HG03097 (cell line): ENCODE results near the gene DLGAP1.
"Not testable (repeated sequence)": the region's sequence is repeated elsewhere in the genome, so short reads cannot be mapped to it uniquely, and the experiment has no call there.

Experiments used
- ATAC-seq: cut with Tn5 transposase; IDR thresholded peaks from one replicate; pipeline ENCODE4 v1.9.1; 2021; ENCODE audit not compliant: unreplicated experiment, low FRiP score

Gene DLGAP1

DNA sequence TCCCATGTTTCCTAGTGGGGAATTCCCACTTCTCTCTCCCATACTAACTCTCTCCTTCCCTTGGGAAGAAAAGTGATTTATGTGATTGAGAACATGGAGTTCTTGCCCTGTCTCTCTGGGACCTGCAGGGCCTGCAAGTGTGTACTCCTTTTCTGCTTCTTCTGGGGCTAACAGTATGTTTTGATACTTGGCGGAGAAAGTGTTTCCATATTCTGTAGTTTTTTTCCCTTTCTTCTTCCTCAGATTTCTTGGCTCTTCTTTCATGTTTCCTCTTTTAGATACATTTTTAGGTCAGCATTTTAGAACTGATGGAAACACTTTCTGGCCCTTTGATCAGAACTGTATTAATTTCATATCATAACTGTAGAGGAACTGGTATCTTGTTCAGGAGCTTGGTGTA lies 352.2 kb downstream of the DLGAP1 start:
- no peak for ATAC-seq

DNA sequence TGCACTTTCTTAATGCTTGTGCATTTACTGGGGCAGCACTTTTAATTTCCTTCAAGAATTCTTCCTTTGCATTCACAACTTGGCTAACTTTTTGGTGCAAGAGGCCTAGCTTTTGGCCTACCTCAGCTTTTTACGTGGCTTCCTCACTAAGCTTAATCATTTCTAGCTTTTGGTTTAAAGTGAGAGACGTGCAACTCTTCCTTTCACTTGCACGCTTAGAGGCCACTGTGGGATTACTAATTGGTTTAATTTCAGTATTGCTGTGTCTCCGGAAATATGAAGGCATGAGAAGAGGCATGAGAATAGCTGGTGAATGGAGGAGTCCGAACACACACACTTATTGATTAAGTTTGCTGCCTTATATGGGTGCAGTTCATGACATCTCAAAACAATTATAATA lies 354.1 kb downstream of the DLGAP1 start:
- no peak for ATAC-seq

DNA sequence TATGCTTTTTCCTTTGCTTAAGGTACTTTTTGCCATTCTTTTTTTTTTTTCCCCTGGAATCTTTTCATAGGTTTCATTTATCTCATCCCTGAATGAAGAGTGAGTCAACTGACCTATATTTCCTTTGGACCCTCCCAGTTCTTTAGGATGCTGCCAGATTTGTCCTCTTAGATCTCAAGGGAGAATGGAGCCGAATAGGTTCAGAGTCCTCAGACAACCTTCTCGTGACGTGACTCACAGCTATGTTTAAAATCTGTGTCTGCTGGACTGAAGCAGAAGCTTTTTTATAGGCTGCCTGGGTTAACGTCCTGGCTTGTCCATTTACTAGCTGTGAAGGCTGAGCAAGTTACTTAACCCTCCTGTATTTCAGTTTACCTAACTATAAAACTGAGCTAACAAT lies 358.6 kb downstream of the DLGAP1 start:
- no peak for ATAC-seq

DNA sequence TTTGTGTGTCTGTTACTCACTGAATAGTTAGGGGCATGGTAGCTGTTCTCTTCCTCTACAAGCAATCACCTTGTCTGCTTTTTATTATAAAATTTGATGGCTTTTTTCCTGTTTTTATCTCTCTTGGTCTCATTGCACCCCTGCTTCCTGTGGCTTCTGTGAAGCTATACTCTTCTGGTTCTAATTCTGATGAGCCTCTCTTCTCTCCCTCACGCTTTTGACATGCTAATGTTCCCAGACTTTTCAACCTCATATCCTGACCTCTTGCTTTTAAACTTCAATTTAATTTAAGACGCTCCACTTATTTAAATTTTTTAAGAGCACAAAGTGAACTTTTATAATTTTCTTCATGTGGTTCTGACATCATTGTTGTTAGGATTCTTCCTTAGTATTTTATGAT lies 361.4 kb downstream of the DLGAP1 start:
- ATAC-seq, result no peak

DNA sequence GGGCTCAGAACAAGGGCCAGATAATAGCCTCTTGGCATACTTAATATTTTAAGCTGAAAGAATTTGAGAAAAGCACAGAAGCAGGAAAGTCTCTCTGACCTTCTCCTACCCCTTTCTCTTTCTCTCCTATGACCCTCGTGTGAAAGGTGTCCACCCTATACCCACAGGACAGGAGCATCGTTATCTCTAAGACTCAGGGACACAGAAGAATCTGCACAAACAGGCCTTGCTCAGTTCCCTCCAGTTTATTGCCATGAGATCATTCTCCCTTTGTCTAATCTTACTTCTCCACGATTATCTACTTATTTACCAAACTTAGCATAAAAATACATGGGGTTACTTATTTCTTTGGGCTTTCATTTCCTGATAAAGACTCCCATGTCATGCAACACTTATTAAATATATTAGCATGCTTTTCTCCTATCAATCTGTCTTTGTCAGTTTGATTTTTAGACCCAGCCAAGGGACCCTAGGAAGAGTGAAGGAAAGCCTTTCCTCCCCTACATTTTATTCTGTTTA lies 370.7 kb downstream of the DLGAP1 start:
- ATAC-seq, result no peak

DNA sequence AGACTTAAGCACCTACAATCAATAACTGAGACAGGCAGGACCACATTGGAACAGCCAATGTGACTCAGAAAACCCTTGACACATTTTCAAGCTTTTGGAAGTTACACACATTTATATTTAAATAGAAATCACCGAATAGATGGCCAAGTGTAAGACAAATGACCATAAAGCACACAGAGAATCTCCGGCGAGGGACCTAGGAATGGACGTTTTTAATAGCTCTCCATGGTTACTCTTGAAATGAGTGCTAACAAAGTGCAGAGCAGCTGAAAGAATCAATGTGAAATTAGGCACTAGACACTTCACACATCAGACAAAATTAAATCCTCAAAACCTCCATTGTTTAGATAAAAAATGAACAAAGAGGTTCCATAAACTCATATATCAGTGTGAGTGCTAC lies 376.9 kb downstream of the DLGAP1 start:
- ATAC-seq, result no peak

DNA sequence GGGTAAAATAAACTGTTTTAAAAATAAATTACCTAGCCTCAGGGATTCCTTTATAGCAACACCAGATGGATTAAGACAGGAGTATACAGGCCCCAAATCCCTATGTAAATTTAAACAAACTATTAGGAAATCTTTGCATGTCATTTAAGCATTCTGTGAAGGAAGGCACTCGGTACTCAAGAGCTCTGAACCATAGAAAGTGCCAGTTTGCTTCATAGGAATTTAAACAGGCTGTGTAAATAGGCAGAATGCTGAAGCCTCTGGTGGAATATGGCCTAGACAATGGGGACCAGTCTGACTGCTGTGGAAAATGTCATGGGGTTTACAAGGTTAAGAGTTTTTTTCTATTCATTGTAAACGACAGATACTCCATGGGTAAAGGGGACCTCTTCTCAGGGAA lies 377.4 kb downstream of the DLGAP1 start:
- no peak for ATAC-seq

DNA sequence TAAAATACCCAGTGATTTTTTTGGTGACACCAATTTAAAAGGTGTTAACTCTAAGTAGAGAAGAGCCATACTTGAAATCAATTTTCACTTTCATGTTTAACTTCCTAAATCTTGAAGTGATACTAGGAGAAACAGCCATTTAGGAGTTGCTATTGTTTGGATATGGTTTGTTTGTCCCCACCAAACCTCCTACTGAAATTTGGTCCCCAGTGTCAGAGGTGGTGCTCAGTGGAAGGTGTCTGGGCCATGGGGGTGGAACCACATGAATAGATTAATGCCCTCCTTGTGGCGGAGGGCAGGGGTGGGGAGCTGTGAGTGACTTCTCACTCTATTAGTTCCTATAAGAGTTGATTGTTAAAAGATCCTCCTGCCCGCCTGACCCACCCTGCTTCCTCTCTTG lies 377.9 kb downstream of the DLGAP1 start:
- ATAC-seq, result no peak

DNA sequence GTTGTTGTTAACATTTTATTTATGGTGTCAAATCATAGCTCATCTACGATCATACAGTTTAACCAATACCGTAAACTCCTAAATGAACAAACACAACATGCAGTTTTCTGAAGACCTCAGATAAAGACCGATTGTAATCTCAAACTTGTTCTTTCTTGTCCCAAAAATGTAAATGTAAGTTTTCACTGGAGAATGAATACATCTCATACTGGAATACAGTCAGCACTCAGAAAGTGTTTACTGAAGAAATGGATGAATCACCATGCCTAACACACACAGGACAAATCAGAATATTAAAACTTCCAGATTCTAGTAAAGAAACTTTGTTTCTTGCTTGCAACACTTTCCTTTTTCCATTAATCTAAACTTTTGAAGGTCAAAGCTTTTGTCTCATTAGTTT lies 380.5 kb downstream of the DLGAP1 start:
- no peak for ATAC-seq

DNA sequence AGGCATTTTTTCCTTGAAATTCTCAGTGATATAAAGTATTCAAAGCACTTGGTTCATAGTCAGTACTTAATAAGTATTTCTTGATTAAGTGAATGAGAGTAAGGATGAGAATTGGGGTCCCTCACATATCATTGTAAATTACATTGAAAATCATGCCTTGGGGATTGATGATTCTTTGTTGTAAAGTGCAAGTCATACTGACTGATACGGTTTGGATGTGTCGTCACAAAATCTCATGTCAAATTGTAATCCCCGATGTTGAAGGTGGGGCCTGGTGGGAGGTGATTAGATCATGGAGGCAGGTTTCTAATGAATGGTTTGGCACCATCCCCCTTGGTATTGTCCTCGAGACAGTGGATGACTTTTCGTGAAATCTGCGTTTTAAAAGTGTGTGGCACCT lies 385.9 kb downstream of the DLGAP1 start:
- ATAC-seq, result no peak

DNA sequence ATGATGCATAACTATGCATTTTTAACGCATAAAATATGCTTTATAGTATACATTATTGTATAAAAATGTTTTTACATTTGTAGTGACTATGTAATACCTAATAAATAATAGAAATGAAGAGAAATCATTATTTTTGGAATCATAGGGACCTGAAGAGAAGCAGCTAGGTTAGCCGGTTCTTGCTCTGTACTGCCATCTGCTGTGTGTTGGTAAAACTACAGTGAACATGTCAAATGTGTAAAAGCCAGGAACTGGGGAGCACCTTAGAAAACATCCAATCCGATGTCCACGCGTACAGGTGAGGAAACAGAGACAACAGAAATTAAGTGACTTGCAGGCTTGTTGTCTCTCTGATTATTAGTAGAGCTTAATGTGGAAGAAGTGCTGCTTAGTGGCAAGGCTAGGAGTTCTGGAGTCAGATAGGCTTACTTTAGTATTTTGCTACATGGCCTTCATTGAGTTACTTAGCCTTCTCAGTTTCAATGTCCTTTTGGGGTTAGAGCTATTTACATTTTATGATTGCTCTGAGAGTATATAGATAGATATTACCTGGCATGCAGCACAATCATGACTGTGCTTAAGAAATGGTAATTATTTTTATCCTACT lies 386.5 kb downstream of the DLGAP1 start:
- ATAC-seq, result no peak

DNA sequence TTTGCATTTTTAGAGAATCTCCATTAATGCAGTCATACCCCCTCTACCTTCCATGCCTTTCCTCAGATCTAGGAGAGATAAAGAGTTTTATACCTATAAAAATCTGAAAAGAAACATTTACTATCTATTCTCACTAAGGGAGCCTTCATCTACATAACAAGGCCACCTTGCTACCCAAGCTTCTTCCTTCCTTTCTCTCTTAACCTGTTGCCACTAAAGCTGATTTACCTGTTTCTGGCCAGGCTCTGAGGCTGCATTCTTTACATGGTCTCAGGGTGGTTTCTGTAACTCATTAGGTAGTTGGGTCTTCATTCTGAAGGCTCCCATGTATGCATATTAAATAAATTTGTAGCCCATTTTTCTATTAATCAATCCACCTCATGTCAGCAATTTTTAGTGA lies 391.6 kb downstream of the DLGAP1 start:
- ATAC-seq, result no peak

DNA sequence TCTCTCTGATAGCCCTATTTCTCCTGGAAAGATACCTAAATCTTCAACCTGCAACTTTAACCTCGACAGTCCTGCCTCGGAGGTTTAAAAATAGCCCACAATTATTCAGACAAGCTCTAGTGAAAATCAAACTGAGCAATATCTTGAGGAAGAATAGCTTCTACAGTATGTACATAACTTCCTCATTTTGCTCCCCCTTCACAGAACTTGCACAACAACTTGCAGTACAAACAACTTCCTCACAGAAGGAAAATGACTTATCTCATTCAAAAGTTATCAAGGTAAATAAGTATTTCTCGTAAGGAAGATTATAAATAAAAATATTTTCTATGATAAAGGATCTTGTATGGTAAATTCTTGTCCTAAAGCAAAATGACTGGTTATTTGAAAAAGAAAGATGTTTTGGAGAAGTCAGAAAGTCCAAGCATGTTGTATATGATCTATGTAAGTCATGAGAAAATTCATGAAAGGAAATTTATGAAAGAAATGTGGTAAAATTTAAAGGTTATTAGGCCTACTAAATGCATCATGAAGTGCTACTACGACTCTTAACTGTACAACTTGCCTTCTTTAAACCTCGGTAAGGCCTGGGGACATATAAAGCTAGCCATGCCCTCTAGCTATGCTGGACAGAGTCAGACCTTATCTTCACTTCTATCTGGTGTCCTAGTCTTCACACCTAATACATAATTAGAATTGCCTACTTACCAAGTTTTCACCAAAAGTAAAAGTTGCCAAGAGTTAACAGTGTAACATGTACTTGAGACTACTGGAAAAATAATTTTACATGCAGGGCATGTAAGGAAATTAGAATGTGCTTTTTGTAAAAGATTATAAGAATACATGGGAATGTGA lies 394.5 kb downstream of the DLGAP1 start:
- no peak for ATAC-seq

DNA sequence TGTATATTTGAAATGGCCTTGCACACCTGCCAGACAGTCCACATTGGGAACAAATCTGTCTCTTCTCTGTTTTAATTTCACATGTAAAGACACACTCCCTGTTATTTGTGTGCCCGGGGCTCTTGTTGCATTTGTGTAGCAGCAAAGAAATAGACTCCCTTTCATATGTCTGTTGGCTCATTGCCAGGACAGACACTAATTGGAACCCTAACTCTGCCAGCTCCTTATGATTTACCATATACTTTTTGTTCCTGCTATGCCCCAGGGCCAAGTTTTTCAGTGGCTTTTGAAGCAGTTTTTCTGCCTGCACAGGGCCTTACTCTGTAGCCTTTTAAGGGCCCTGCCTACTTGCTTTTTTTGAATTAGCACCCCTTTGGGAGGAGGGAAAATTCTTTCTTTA lies 396.9 kb downstream of the DLGAP1 start:
- ATAC-seq, result no peak

DNA sequence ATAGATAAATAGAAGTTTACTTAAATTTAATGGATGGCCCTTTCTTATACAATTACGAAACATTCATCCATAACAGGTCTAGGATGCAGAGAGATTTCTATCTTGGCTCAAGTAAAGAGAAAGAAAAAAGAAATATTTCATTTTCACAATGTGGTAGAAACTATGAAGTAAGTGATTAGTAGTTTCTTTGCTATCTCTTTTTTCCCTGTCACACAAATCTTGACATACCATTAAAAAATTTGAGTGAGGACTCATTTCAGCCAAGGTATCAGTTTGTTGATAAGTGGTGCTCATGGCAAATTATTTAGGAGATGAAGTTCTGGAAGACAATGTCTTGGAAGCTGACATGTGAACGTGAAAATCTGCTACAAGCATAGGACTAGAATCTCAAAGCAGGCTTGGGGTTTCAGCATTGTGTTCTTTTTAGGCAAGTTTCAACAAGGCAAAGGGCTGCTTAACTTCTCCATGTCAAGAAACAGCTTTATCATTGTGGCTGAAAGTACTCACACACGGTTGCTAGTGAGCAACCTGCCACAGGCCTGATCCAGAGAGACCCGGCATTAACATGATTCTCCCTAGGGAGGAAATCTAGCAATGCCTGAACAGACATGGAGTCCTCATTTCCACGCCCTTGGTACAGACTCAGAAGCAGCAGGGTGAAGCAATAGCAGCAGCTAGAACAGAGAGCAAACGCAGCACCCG lies 414.6 kb downstream of the DLGAP1 start:
- no peak for ATAC-seq

DNA sequence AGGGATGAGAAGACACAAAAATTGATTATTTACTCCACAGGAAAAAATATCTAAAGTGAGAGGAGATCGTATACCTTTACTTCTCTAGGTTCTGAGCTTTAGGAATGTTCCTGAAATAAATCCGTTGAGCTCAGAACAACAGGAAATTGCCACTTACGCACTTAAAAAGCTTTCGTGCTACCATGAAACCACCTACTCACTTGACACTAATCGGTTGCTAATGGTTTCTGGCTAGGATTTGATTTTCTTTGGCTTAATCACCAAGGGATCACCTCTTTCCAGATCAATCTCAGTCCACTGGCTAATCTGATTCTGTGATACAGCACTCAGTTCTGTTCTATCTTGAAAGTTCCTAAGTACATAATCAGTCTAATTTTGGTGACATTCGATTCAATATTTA lies 419.6 kb downstream of the DLGAP1 start:
- no peak for ATAC-seq

DNA sequence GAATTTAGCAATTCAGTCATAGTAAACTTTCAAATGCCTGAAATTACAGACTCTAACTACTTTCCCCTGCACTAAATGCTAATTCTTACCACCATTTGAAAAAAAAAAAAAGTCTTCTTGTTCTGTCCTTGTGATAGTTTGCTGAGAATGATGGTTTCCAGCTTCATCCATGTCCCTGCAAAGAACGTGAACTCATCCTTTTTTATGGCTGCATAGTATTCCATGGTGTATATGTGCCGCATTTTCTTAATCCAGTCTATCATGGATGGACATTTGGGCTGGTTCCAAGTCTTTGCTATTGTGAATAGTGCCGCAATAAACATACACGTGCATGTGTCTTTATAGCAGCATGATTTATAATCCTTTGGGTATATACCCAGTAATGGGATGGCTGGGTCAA lies 420.3 kb downstream of the DLGAP1 start:
- not testable (repeated sequence) for ATAC-seq

DNA sequence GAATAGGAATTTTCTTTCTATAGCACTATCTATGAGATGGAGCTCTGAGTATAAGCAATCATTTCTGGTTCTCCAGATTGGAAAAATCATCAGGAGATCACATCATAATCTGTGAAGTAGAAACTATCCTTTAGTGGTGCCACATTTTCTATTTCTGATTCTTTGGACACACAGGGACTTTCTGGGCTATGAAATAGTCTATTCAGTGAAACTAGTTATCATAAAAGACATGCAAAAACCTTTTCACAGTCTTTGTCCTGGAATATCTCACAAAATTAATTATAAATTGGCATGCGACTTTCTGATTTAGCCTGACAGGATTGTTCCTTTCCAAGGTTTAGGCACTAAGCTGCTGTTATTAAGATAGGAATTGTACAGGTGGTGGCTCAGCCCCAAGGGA lies 428.6 kb downstream of the DLGAP1 start:
- no peak for ATAC-seq

DNA sequence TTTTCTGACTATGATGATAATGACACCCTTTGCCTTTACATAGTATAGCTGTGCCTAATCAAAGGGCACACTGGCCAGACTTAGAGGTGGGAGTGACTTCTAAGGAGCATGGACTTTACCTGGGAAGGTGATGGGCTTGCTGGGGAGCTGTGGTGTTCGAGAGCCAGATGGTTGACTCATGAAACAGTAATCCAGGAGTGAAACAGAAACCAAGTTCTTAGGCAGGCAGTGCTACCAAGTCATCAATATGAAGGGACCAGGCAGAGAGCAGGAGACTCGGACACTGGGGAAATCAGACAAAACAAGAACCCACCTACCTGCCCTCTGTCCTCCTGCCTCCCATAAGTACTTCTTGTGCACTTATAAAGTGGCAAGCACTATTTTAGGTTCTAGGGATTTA lies 430.4 kb downstream of the DLGAP1 start:
- no peak for ATAC-seq

DNA sequence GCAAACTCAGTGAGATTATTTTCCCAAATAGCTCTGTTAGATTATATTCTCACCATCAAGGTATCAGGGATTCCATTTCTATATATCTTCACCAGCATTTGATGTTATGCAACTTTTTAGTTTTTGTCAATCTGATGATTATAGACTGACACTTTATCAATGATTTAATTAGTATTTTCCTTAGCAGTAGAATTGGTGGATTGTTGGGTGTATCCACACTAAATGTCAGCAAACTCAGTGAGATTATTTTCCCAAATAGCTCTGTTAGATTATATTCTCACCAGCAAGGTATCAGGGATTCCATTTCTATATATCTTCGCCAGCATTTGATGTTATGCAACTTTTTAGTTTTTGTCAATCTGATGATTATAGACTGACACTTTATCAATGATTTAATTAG lies 432.4 kb downstream of the DLGAP1 start:
- not testable (repeated sequence) for ATAC-seq

DNA sequence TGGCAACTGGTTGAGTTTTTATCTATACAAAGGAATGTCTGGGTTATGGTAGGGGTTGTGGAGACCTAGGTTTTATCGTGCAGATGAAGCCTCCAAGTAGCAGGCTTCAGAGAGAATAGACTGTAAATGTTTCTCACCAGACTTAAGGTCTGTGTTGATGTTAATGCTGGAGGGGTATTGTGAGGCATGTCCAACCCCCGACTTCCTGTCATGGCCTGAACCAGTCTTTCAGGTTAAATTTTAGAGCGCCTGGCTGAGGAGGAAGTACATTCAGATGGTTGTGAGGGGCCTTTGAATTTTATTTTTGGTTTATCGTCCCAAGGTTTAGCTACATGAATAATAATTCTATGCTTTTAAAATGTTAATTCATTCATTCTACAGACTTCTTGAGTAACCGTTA lies 435.1 kb downstream of the DLGAP1 start:
- ATAC-seq, result no peak

DNA sequence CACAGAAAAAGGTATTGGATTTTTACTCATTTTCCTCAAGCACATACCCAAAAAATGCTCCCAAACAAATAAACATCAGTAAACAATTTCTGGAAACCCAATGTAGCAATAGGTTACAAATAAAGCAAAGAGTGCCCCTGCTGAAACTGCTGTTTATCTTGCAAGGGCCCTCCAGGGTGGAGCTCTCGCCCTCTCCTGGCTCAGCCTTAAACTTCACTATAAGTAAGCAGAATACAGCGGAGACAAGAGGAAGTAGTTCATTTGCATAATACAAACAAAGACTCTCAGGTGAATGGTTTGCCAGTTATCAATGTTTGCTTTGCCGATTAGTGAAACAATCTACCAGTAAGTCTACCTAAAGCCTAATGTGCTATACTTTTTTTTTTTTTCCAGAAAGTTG lies 437.6 kb downstream of the DLGAP1 start:
- ATAC-seq, result no peak
